H9 (cell line): ENCODE data around the gene GRIA4. TPM values are rescaled to one million over a fixed set of nuclear protein-coding genes. Genes with fewer than 3 reads are reported as not detected.

ENCODE experiments used
- DNase-seq: peaks from one replicate; pipeline ENCODE4 v3.0.0-alpha.2; 2017
- H2AFZ ChIP-seq: one replicate; pipeline ENCODE4 v1.6.1; 2013; ENCODE audit warnings: mild to moderate bottlenecking, low read length, control low read depth, moderate library complexity
- H2AK5ac ChIP-seq: 2 replicates; pipeline ENCODE4 v1.6.1; 2013; ENCODE audit warnings: low read length, control low read depth, mixed read lengths; ENCODE audit not compliant: insufficient read length
- H2BK120ac ChIP-seq: one replicate; pipeline ENCODE4 v1.6.1; 2013; ENCODE audit warnings: low read depth, mild to moderate bottlenecking, low read length, control low read depth, inconsistent platforms; ENCODE audit not compliant: poor library complexity, severe bottlenecking
- H2BK12ac ChIP-seq: 2 replicates; pipeline ENCODE4 v1.6.1; 2013; ENCODE audit warnings: low read length, control low read depth, mixed read lengths, low read depth; ENCODE audit not compliant: insufficient read length
- H2BK15ac ChIP-seq: 2 replicates; pipeline ENCODE4 v1.6.1; 2013; ENCODE audit warnings: low read depth, low read length, control low read depth
- H2BK20ac ChIP-seq: one replicate; pipeline ENCODE4 v1.6.1; 2013; ENCODE audit warnings: low read depth, mild to moderate bottlenecking, low read length, control low read depth, inconsistent platforms; ENCODE audit not compliant: poor library complexity, severe bottlenecking
- H2BK5ac ChIP-seq: 2 replicates; pipeline ENCODE4 v1.6.1; 2013; ENCODE audit warnings: low read length, control low read depth, mixed read lengths; ENCODE audit not compliant: insufficient read length
- H3K14ac ChIP-seq: 2 replicates; pipeline ENCODE4 v1.6.1; 2013; ENCODE audit warnings: low read length, control low read depth; ENCODE audit not compliant: insufficient read depth
- H3K18ac ChIP-seq: 2 replicates; pipeline ENCODE4 v1.6.1; 2013; ENCODE audit warnings: low read depth, mild to moderate bottlenecking, mixed read lengths, low read length, control low read depth; ENCODE audit not compliant: insufficient read length
- H3K23ac ChIP-seq: 2 replicates; pipeline ENCODE4 v1.6.1; 2013; ENCODE audit warnings: low read length, control low read depth, mixed read lengths, low read depth; ENCODE audit not compliant: insufficient read length
- H3K23me2 ChIP-seq: 2 replicates; pipeline ENCODE4 v1.6.1; 2013; ENCODE audit warnings: low read depth, mild to moderate bottlenecking, mixed read lengths, low read length, control low read depth; ENCODE audit not compliant: insufficient read length, poor library complexity, severe bottlenecking
- H3K27ac ChIP-seq: 2 replicates; pipeline ENCODE4 v1.5.1; 2013; ENCODE audit warnings: low read length, control low read depth, mixed read lengths, low read depth; ENCODE audit not compliant: insufficient read length
- H3K27me3 ChIP-seq: 2 replicates; pipeline ENCODE4 v1.6.1; 2013; ENCODE audit warnings: low read length, control low read depth, inconsistent platforms; ENCODE audit not compliant: insufficient read depth
- H3K4ac ChIP-seq: 2 replicates; pipeline ENCODE4 v1.6.1; 2013; ENCODE audit warnings: low read depth, mild to moderate bottlenecking, control low read depth, inconsistent platforms, low read length, moderate library complexity
- H3K4me1 ChIP-seq: 2 replicates; pipeline ENCODE4 v1.6.1; 2013; ENCODE audit warnings: low read length, control low read depth, inconsistent platforms; ENCODE audit not compliant: insufficient read depth
- H3K4me2 ChIP-seq: 2 replicates; pipeline ENCODE4 v1.6.1; 2013; ENCODE audit warnings: low read length, control low read depth, mixed read lengths; ENCODE audit not compliant: insufficient read length, insufficient read depth
- H3K56ac ChIP-seq: 2 replicates; pipeline ENCODE4 v1.6.1; 2013; ENCODE audit warnings: low read depth, mild to moderate bottlenecking, mixed read lengths, low read length, control low read depth; ENCODE audit not compliant: insufficient read length
- H3K79me1 ChIP-seq: 2 replicates; pipeline ENCODE4 v1.6.1; 2013; ENCODE audit warnings: low read depth, mild to moderate bottlenecking, moderate library complexity, low read length, control low read depth, inconsistent platforms; ENCODE audit not compliant: insufficient read depth, poor library complexity, severe bottlenecking
- H3K79me2 ChIP-seq: 2 replicates; pipeline ENCODE4 v1.6.1; 2013; ENCODE audit warnings: low read length, control low read depth, inconsistent platforms; ENCODE audit not compliant: insufficient read depth
- H3K9ac ChIP-seq: 2 replicates; pipeline ENCODE4 v1.6.1; 2013; ENCODE audit warnings: low read length, control low read depth, mixed read lengths; ENCODE audit not compliant: insufficient read length; ENCODE audit errors: extremely low read depth
- H3K9me3 ChIP-seq: one replicate; pipeline ENCODE4 v1.6.1; 2013; ENCODE audit warnings: low read depth, low read length, inconsistent platforms; ENCODE audit not compliant: control insufficient read depth
- H3T11ph ChIP-seq: one replicate; pipeline ENCODE4 v1.6.1; 2013; ENCODE audit warnings: mild to moderate bottlenecking, low read length, control low read depth, inconsistent platforms
- H4K20me1 ChIP-seq: one replicate; pipeline ENCODE4 v1.6.1; 2013; ENCODE audit not compliant: control insufficient read depth, insufficient read length, insufficient read depth
- H4K5ac ChIP-seq: 2 replicates; pipeline ENCODE4 v1.6.1; 2013; ENCODE audit warnings: low read depth, mild to moderate bottlenecking, mixed read lengths, low read length, control low read depth; ENCODE audit not compliant: insufficient read length
- H4K8ac ChIP-seq: replicated peaks from 2 replicates; pipeline ENCODE4 v1.6.1; 2013; ENCODE audit warnings: low read length, control low read depth, mixed read lengths, low read depth; ENCODE audit not compliant: insufficient read length
- H4K91ac ChIP-seq: 2 replicates; pipeline ENCODE4 v1.6.1; 2013; ENCODE audit warnings: low read depth, mild to moderate bottlenecking, moderate library complexity, mixed read lengths, low read length, control low read depth; ENCODE audit not compliant: insufficient read length
- H3K27ac Mint-ChIP-seq, 3 experiments: 2 replicates in 2 of 3; 3 replicates in 1 of 3; pipeline ENCODE4 v1.8.0; 2020 to 2021; ENCODE audit warnings: mixed read lengths in 3 of 3, mild to moderate bottlenecking in 1 of 3, moderate library complexity in 1 of 3
- H3K27me3 Mint-ChIP-seq: 2 replicates; pipeline ENCODE4 v1.8.0; 2021; ENCODE audit warnings: low read depth, mild to moderate bottlenecking, moderate library complexity, mixed read lengths
- H3K36me3 Mint-ChIP-seq, 3 experiments: 2 replicates in 2 of 3; 3 replicates in 1 of 3; pipeline ENCODE4 v1.8.0; 2020 to 2021; ENCODE audit warnings: low read depth in 3 of 3, mixed read lengths in 3 of 3; ENCODE audit not compliant: insufficient read depth in 1 of 3
- H3K4me1 Mint-ChIP-seq, 2 experiments: 2 replicates each; pipeline ENCODE4 v1.8.0; 2020; ENCODE audit warnings: mixed read lengths in 2 of 2
- H3K4me3 Mint-ChIP-seq, 2 experiments: 2 replicates in 1 of 2; 3 replicates in 1 of 2; pipeline ENCODE4 v1.8.0; 2020 to 2021; ENCODE audit warnings: mild to moderate bottlenecking in 2 of 2, mixed read lengths in 2 of 2, moderate library complexity in 1 of 2
- H3K9me3 Mint-ChIP-seq, 2 experiments: 2 replicates in 1 of 2; 3 replicates in 1 of 2; pipeline ENCODE4 v1.8.0; 2020; ENCODE audit warnings: mild to moderate bottlenecking in 2 of 2, mixed read lengths in 2 of 2, moderate library complexity in 1 of 2
- WGBS: extraction: QIAGEN DNeasy Blood & Tissue Kit; methylation state at CpG from one replicate; pipeline ENCODE4 v1.1.7; 2013; ENCODE audit warnings: missing lambda C conversion rate, low lambda C conversion rate, mixed read lengths; ENCODE audit not compliant: insufficient read length; ENCODE audit errors: extremely low coverage; 5-methylcytosine and 5-hydroxymethylcytosine counted together
- total RNA-seq: library from RNA; stranded (reverse); gene quantifications from 2 replicates; pipeline ENCODE4 v1.2.1, GENCODE V29; 2021
- TF ChIP-seq, protein P1 (sequence below): fragments of 200-600 bp; sonication (generic); conservative IDR thresholded peaks from 3 replicates; pipeline ENCODE4 v1.8.0; 2021; ENCODE audit warnings: antibody characterized with exemption, mild to moderate bottlenecking

Gene GRIA4
- total RNA-seq, 1 experiment from 2014 or later = 0.83 TPM

DNA sequence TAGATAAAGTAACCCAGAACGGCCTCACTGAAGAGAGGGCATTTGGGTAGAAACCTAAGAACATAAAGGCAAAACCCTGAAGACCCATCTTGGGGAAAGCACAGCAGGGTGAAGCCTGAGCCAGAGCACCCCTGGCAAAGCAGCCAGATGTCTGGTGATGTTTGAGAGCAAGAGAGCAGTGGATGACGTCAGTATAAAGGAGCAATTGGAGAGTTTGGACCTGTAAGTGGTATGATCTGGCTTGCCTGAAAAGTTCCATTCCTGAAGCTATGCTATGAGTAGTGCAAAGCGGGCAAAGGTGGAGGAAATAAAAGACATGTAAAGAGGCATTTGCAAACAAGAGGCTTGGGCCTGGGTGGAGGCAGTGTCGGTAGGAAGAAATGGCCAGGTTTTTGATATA lies 244.4 kb downstream of the GRIA4 start:
- Mint-ChIP-seq H3K36me3 (no peaks in the 10 kb centered on the region), H3K9me3 (no peaks in the 10 kb centered on the region), H3K4me1 (no peaks in the 10 kb centered on the region), H3K27me3 (no peaks in the 10 kb centered on the region; the same call in 1 of the 2 replicates), H3K4me3 (no peak overlapping the region), H3K27ac (no peak overlapping the region; a peak in 1 of 7 replicates)
- H4K5ac ChIP-seq = no peak overlapping the region
- H3K14ac ChIP-seq = no peak overlapping the region
- no peaks in the 10 kb centered on the region for H3K27me3 ChIP-seq
- no peak for DNase-seq
- no peak overlapping the region for H2BK15ac ChIP-seq
- H3K27ac ChIP-seq = no peak overlapping the region
- no peaks in the 10 kb centered on the region for H4K20me1 ChIP-seq
- TF ChIP-seq, protein P1, sequence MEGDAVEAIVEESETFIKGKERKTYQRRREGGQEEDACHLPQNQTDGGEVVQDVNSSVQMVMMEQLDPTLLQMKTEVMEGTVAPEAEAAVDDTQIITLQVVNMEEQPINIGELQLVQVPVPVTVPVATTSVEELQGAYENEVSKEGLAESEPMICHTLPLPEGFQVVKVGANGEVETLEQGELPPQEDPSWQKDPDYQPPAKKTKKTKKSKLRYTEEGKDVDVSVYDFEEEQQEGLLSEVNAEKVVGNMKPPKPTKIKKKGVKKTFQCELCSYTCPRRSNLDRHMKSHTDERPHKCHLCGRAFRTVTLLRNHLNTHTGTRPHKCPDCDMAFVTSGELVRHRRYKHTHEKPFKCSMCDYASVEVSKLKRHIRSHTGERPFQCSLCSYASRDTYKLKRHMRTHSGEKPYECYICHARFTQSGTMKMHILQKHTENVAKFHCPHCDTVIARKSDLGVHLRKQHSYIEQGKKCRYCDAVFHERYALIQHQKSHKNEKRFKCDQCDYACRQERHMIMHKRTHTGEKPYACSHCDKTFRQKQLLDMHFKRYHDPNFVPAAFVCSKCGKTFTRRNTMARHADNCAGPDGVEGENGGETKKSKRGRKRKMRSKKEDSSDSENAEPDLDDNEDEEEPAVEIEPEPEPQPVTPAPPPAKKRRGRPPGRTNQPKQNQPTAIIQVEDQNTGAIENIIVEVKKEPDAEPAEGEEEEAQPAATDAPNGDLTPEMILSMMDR = no peak
- H2AK5ac ChIP-seq = no peak overlapping the region
- H3K23ac ChIP-seq = no peak overlapping the region
- peaks cover 3% of the 10 kb centered on the region; the same call in 1 of the 2 replicates for H3K79me2 ChIP-seq
- H2AFZ ChIP-seq = no peak overlapping the region
- H3K56ac ChIP-seq = no peak overlapping the region
- no peak overlapping the region for H2BK5ac ChIP-seq
- H3K9me3 ChIP-seq = no peaks in the 10 kb centered on the region
- no peak overlapping the region for H2BK120ac ChIP-seq
- H2BK20ac ChIP-seq = no peak overlapping the region
- no peaks in the 10 kb centered on the region for H3K79me1 ChIP-seq
- no peak overlapping the region for H3K9ac ChIP-seq
- no peak overlapping the region for H4K91ac ChIP-seq
- H2BK12ac ChIP-seq = no peak overlapping the region
- no peak overlapping the region for H3K4me2 ChIP-seq
- H3K23me2 ChIP-seq = no peaks in the 10 kb centered on the region
- no peak overlapping the region for H3K4ac ChIP-seq
- no peak overlapping the region for H4K8ac ChIP-seq
- no peaks in the 10 kb centered on the region for H3K4me1 ChIP-seq
- no CpG with 5 or more reads among the region's 4 CpGs for WGBS
- no peak overlapping the region for H3T11ph ChIP-seq
- H3K18ac ChIP-seq = no peak overlapping the region
